ENCODE results near the gene CROCC2. TPM values are rescaled to one million over a fixed set of nuclear protein-coding genes. Genes with fewer than 3 reads are reported as not detected.

CROCC2 gene
- total and polyA plus RNA-seq, 2 donors (not counting 1 experiment from before 2014, with no cell fraction given), result not detected

GRCh38 chr2:240985881-240986786 lies 80.0 kb downstream of the CROCC2 start:
- no peak overlapping the region for H3K27ac ChIP-seq (ENCODE audit: low read length in 2 of 2)
- H3K9ac ChIP-seq (ENCODE audit: low read length), result no peak overlapping the region
- CTCF ChIA-PET, result no interaction called here
- H3K4me2 ChIP-seq (replicated peaks; ENCODE audit: low read depth, low read length, poor library complexity, severe bottlenecking), result no peak overlapping the region
- peaks cover 0 to 4% of the 10 kb centered on the region in 2 donors for H3K4me1 ChIP-seq (ENCODE audit: control insufficient read depth in 2 of 2, insufficient read depth in 2 of 2, low read length in 2 of 2)
- TF ChIP-seq EZH2 (IDR thresholded peaks at IDR 0.05; ENCODE audit: borderline replicate concordance, insufficient read depth, low read depth, low read length, poor library complexity, severe bottlenecking), result no peak
- no peak for TF ChIP-seq CTCF (IDR thresholded peaks at IDR 0.05)
- intact Hi-C loops (cut with micrococcal nuclease), result no loop called here
- WGBS (ENCODE audit: insufficient coverage), result 93% methylated on average over 16 of the region's 20 CpGs
- H3K27ac Mint-ChIP-seq, result no peak overlapping the region
- POLR2A ChIA-PET, result no interaction called here
- DNase-seq (no peak), ATAC-seq (ENCODE audit: low read depth) (no peak)
- H3K4me3 ChIP-seq (ENCODE audit: control extremely low read depth in 1 of 5, extremely low read depth in 1 of 5, insufficient read depth in 1 of 5, low read depth in 2 of 5, low read length in 4 of 5), result no peak overlapping the region
- H4K20me1 ChIP-seq (ENCODE audit: control insufficient read depth, insufficient read depth, low read length, poor library complexity, severe bottlenecking), result no peaks in the 10 kb centered on the region
- H3K9me3 Mint-ChIP-seq (ENCODE audit: insufficient read depth), result no peaks in the 10 kb centered on the region
- H3K4me1 Mint-ChIP-seq, result peaks cover 3% of the 10 kb centered on the region
- H3K79me2 ChIP-seq (ENCODE audit: control insufficient read depth, insufficient read depth, low read length), result no peaks in the 10 kb centered on the region
- H3K9me3 ChIP-seq (ENCODE audit: control extremely low read depth in 1 of 3, control insufficient read depth in 2 of 3, insufficient read depth in 1 of 3, low read length in 2 of 3), result peaks cover 0 to 22% (median 0%) of the 10 kb centered on the region in 3 donors
- no peaks in the 10 kb centered on the region for H3K36me3 ChIP-seq (replicated peaks in 1 of 2; ENCODE audit: control extremely low read depth in 1 of 2, control insufficient read depth in 1 of 2, extremely low read depth in 1 of 2, insufficient read depth in 2 of 2, low read length in 1 of 2)
- peaks cover 2% of the 10 kb centered on the region for H3K27me3 Mint-ChIP-seq
- no peak overlapping the region for H3K4me3 Mint-ChIP-seq
- H2AFZ ChIP-seq (ENCODE audit: insufficient read depth, low read depth, low read length, poor library complexity, severe bottlenecking), result no peak overlapping the region
- H3K27me3 ChIP-seq (replicated peaks in 1 of 4; ENCODE audit: control extremely low read depth in 1 of 4, control insufficient read depth in 3 of 4, insufficient read depth in 4 of 4, low read length in 3 of 4), result peaks cover 0 to 10% (median 0%) of the 10 kb centered on the region in 4 experiments

- Histone ChIP-seq H3K4me2 (replicated peaks; ENCODE audit: low read depth, low read length, poor library complexity, severe bottlenecking) (no peak overlapping the region), H3K4me1 (ENCODE audit: control insufficient read depth in 2 of 2, insufficient read depth in 2 of 2, low read length in 2 of 2) (peaks cover 0 to 4% of the 10 kb centered on the region in 2 donors), H3K4me3 (ENCODE audit: control extremely low read depth in 1 of 5, extremely low read depth in 1 of 5, insufficient read depth in 1 of 5, low read depth in 2 of 5, low read length in 4 of 5) (no peak overlapping the region), H3K36me3 (replicated peaks in 1 of 2; ENCODE audit: control extremely low read depth in 1 of 2, control insufficient read depth in 1 of 2, extremely low read depth in 1 of 2, insufficient read depth in 2 of 2, low read length in 1 of 2) (no peaks in the 10 kb centered on the region), H3K79me2 (ENCODE audit: control insufficient read depth, insufficient read depth, low read length) (no peaks in the 10 kb centered on the region), H2AFZ (ENCODE audit: insufficient read depth, low read depth, low read length, poor library complexity, severe bottlenecking) (no peak overlapping the region), H3K9me3 (ENCODE audit: control extremely low read depth in 1 of 3, control insufficient read depth in 2 of 3, insufficient read depth in 1 of 3, low read length in 2 of 3) (peaks cover 0 to 22% (median 0%) of the 10 kb centered on the region in 3 donors), H3K9ac (ENCODE audit: low read length) (no peak overlapping the region), H4K20me1 (ENCODE audit: control insufficient read depth, insufficient read depth, low read length, poor library complexity, severe bottlenecking) (no peaks in the 10 kb centered on the region), H3K27me3 (replicated peaks in 1 of 4; ENCODE audit: control extremely low read depth in 1 of 4, control insufficient read depth in 3 of 4, insufficient read depth in 4 of 4, low read length in 3 of 4) (peaks cover 0 to 10% (median 0%) of the 10 kb centered on the region in 4 experiments), H3K27ac (ENCODE audit: low read length in 2 of 2) (no peak overlapping the region)
- ChIA-PET POLR2A (no interaction called here), CTCF (interaction anchor here (1.0 kb wide), 1 partner anchor 73 kb away, joined by 3 read pairs; no protein-coding TSS in a partner anchor)
- Mint-ChIP-seq H3K27me3 (no peaks in the 10 kb centered on the region), H3K4me3 (no peak overlapping the region), H3K27ac (no peak overlapping the region), H3K4me1 (peaks cover 3% of the 10 kb centered on the region), H3K9me3 (ENCODE audit: insufficient read depth) (no peaks in the 10 kb centered on the region)
- ATAC-seq (ENCODE audit: low read depth) (no peak), DNase-seq (no peak)
- 82% methylated on average over 2 of the region's 11 CpGs for WGBS (ENCODE audit: insufficient coverage)
- intact Hi-C loops (cut with micrococcal nuclease), result no loop called here
- no peak for TF ChIP-seq EZH2 (IDR thresholded peaks at IDR 0.05; ENCODE audit: borderline replicate concordance, insufficient read depth, low read depth, low read length, poor library complexity, severe bottlenecking)
- TF ChIP-seq CTCF (IDR thresholded peaks at IDR 0.05), result no peak
Measured at GRCh38 chr2:240986787-240987411, 80.8 kb downstream of the CROCC2 start.

Measured in B cell (primary cell).